Prostate gland (tissue), 2 donors: ENCODE data around the gene PLBD2. TPM values are rescaled to one million over a fixed set of nuclear protein-coding genes. Genes with fewer than 3 reads are reported as not detected.
"Not testable (repeated sequence)": the region's sequence is repeated elsewhere in the genome, so short reads cannot be mapped to it uniquely, and the experiment has no call there.

Experiments used
- DNase-seq: peaks from one replicate; pipeline ENCODE4 v3.0.0-alpha.2; 2019; ENCODE audit warnings: low spot score
- H3K27ac ChIP-seq, 2 donors: fragments of 200-600 bp; sonication (generic); 2 replicates each; pipeline ENCODE4 v1.5.1; 2017 to 2019
- H3K27me3 ChIP-seq: fragments of 200-600 bp; sonication (generic); replicated peaks from 2 replicates; pipeline ENCODE4 v1.5.1; 2019; ENCODE audit not compliant: insufficient read depth
- H3K36me3 ChIP-seq, 2 donors: fragments of 200-600 bp; sonication (generic); 1 replicate in 1 of 2; 2 replicates in 1 of 2; pipeline versions ENCODE4 v1.5.1 to v1.8.1; 2017 to 2019
- H3K4me1 ChIP-seq: fragments of 200-600 bp; sonication (generic); replicated peaks from 2 replicates; pipeline ENCODE4 v1.5.1; 2019
- H3K4me3 ChIP-seq, 2 donors: fragments of 200-600 bp; sonication (generic); 2 replicates each; pipeline ENCODE4 v1.5.1; 2017 to 2019
- H3K9me3 ChIP-seq: fragments of 200-600 bp; sonication (generic); 2 replicates; pipeline ENCODE4 v1.5.1; 2017
- POLR2A ChIP-seq: fragments of 450-650 bp; IDR thresholded peaks from one replicate; pipeline ENCODE4 v1.6.1; 2016; ENCODE audit warnings: antibody characterized with exemption, mild to moderate bottlenecking
- POLR2AphosphoS5 ChIP-seq: sonication (generic); formaldehyde crosslinking; IDR thresholded peaks from one replicate; pipeline ENCODE4 v1.6.1; 2017; ENCODE audit warnings: antibody characterized with exemption
- WGBS: methylation state at CpG from one replicate; pipeline ENCODE4 v1.1.5; 2018; 5-methylcytosine and 5-hydroxymethylcytosine counted together
- intact Hi-C: fragments of 100-400 bp; cut with DNase I; formaldehyde crosslinking; loops from one replicate; pipeline ENCODE4 v1.14.2; 2022
- total RNA-seq, 2 donors: library from RNA; depleted of rRNA; stranded (reverse); fragments of >200 nt; gene quantifications; one replicate each; pipeline ENCODE4 v1.1.0, GENCODE V29; 2016
- TF ChIP-seq, protein P1 (sequence below), 4 experiments: fragments of 200-600 bp in 2 of 4; fragments of 450-650 bp in 2 of 4; sonication (generic) in 2 of 4; IDR thresholded peaks; 1 replicate in 3 of 4; 2 replicates in 1 of 4; pipeline ENCODE4 v1.5.1; 2016 to 2019; ENCODE audit warnings: antibody characterized with exemption in 4 of 4, mild to moderate bottlenecking in 2 of 4, moderate library complexity in 2 of 4

The PLBD2 gene
- total RNA-seq, 2 donors from 2014 or later: 48.2 to 114 TPM

DNA sequence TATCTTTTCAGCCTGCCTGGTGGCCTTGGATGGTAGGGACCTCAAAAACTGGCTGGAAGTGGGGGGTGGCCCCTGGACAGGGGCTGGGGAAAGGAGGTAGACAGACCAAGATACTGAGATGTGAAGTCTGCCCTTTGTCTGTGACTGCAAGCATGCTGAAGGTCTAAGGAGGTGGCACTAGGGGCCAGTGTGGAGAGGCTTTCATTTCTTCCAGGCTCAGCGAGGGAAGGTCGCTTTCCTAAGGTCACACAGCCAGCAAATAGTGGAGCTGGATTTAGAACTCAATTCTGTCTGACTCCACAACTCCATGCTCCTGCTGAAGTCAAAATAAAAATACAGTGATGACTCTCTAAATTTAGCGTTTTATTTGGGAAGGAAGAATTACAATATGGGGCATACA is 11.3 kb upstream of the PLBD2 start:
- Histone ChIP-seq H3K27me3 (no peaks in the 10 kb centered on the region), H3K27ac (no peak overlapping the region), H3K9me3 (no peaks in the 10 kb centered on the region), H3K36me3 (no peaks in the 10 kb centered on the region), H3K4me3 (no peak overlapping the region), H3K4me1 (no peaks in the 10 kb centered on the region)
- no peak for DNase-seq
- intact Hi-C loops: no loop called here
- TF ChIP-seq POLR2AphosphoS5 (no peak), POLR2A (no peak)
- TF ChIP-seq, protein P1, sequence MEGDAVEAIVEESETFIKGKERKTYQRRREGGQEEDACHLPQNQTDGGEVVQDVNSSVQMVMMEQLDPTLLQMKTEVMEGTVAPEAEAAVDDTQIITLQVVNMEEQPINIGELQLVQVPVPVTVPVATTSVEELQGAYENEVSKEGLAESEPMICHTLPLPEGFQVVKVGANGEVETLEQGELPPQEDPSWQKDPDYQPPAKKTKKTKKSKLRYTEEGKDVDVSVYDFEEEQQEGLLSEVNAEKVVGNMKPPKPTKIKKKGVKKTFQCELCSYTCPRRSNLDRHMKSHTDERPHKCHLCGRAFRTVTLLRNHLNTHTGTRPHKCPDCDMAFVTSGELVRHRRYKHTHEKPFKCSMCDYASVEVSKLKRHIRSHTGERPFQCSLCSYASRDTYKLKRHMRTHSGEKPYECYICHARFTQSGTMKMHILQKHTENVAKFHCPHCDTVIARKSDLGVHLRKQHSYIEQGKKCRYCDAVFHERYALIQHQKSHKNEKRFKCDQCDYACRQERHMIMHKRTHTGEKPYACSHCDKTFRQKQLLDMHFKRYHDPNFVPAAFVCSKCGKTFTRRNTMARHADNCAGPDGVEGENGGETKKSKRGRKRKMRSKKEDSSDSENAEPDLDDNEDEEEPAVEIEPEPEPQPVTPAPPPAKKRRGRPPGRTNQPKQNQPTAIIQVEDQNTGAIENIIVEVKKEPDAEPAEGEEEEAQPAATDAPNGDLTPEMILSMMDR (IDR thresholded peaks at IDR 0.05): no peak
- 92% methylated on average over 3 of the region's 3 CpGs for WGBS

DNA sequence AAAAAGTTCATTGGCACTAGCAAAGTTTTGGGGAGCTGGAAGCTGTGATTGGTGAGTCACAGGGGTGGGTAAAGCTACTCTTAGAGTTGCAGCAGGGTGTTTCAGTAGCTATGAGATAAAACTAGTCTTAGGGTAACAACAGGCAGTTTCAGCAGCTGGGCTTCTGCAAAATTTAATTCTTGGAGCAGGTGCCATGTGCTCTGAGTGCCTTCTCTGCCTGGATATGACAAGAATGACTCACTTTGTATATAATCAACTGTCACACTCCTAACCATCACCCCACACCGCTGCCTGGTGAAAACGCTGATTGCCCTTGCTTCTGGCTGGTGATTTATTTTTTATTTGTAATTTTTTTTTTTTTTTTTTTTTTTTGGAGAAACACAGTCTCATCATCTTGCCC is 10.5 kb upstream of the PLBD2 start:
- no peaks in the 10 kb centered on the region for H3K27me3 ChIP-seq
- H3K9me3 ChIP-seq: no peaks in the 10 kb centered on the region
- H3K4me1 ChIP-seq: no peaks in the 10 kb centered on the region
- no peak overlapping the region for H3K4me3 ChIP-seq
- intact Hi-C loops: no loop called here
- TF ChIP-seq POLR2A: no peak
- TF ChIP-seq, protein P1 (IDR thresholded peaks at IDR 0.05): no peak
- no peak for TF ChIP-seq POLR2AphosphoS5
- H3K27ac ChIP-seq: no peak overlapping the region
- no peaks in the 10 kb centered on the region for H3K36me3 ChIP-seq
- 64% methylated on average over 2 of the region's 2 CpGs for WGBS
- no peak for DNase-seq

DNA sequence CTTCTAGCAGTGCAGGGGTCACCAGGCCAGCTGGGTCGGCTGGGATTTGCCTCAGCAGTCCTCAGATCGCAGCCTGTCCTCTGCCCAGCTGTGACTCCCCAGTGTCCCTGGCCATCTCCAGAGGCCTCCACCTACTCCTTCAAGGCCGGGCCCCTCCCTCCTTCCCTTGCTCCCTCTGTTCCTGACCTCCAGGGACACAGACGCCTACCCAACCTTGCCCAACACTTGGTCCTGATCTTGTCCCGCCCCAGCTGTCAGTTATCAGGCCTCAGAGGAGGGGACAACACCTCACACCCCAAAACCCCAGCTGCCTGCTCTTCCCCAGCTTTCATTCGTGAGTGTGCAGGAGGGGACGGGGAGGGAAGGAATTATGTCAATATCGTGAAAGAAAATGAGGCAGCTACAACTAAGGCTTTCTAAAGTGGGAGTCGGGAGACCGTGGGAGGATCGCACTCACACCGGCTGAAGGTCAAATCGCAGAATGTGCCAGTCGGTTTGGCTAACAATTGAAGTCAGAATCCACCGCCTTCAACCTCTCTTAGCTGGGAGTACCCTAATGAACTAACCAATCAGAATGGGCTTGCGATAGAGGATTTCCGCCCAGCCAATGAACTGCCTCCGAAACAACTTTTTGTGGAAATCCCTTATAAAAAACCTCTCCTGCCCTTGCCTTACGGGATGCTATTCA is 9.4 kb upstream of the PLBD2 start:
- Histone ChIP-seq H3K27ac (no peak overlapping the region), H3K27me3 (no peaks in the 10 kb centered on the region), H3K36me3 (no peaks in the 10 kb centered on the region), H3K9me3 (no peaks in the 10 kb centered on the region), H3K4me1 (no peaks in the 10 kb centered on the region), H3K4me3 (no peak overlapping the region)
- TF ChIP-seq POLR2AphosphoS5: no peak
- no peak for TF ChIP-seq POLR2A
- TF ChIP-seq, protein P1 (IDR thresholded peaks at IDR 0.05): no peak
- WGBS: 68% methylated on average over 19 of the region's 19 CpGs
- intact Hi-C loops: no loop called here
- DNase-seq: no peak

DNA sequence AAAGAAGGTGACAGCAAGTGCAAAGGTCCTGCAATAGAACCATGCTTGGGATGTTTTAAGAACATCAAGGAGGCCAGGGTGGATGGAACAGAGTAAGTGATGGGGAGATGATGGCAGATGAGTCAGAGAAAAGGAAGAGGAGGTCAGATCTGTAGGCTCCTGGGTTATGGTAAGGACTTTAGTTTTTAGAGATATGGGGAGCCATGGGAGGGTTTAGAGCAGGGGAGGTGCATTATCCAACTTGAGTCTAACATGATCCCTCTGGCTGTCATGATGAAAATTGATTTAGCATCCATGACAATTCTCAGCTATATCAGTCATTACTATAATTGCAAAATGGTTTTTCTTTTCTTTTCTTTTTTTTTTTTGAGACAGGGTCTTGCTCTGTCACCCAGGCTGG is 7.3 kb upstream of the PLBD2 start:
- intact Hi-C loops: no loop called here
- Histone ChIP-seq H3K36me3 (no peaks in the 10 kb centered on the region), H3K27me3 (no peaks in the 10 kb centered on the region), H3K4me3 (no peak overlapping the region), H3K27ac (no peak overlapping the region), H3K4me1 (no peaks in the 10 kb centered on the region), H3K9me3 (no peaks in the 10 kb centered on the region)
- DNase-seq: no peak
- TF ChIP-seq POLR2A (no peak), POLR2AphosphoS5 (no peak)
- TF ChIP-seq, protein P1 (IDR thresholded peaks at IDR 0.05): no peak

DNA sequence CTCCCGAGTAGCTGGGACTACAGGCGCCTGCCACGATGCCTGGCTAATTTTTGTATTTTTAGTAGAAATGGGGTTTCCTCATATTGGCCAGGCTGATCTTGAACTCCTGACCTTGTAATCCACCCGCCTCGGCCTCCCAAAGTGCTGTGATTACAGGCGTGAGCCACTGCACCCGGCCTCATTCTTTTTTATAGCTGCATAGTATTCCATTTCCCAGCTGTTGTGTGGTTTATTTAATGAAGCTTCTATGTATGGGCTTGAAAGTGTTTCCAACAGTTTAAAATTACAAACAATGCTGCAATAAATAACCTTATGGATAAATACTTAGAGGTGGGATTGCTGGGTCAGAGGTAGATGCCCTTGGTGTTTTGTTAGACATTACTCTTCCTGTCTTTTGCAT is 4.2 kb upstream of the PLBD2 start:
- WGBS: 94% methylated on average over 7 of the region's 7 CpGs
- H3K27ac ChIP-seq, H3K27me3 ChIP-seq, H3K9me3 ChIP-seq, DNase-seq, H3K36me3 ChIP-seq, H3K4me3 ChIP-seq, intact Hi-C loops, H3K4me1 ChIP-seq: not testable (repeated sequence)
